HCT116 (cell line): ENCODE data around the gene RIMBP2.

ENCODE experiments used
- CTCF ChIP-seq, 3 experiments: fragments of 200-600 bp in 1 of 3; sonication (generic) in 1 of 3; IDR thresholded peaks in 2 of 3; conservative IDR thresholded peaks in 1 of 3; 2 replicates each; pipeline ENCODE4 v1.5.1; 2012 to 2017; ENCODE audit warnings: low read depth in 2 of 3, low read length in 2 of 3, antibody characterized with exemption in 1 of 3, borderline replicate concordance in 1 of 3, control low read depth in 1 of 3, mild to moderate bottlenecking in 1 of 3, mixed read lengths in 1 of 3, mixed run types in 1 of 3, moderate library complexity in 1 of 3; ENCODE audit not compliant: insufficient read depth in 1 of 3
- POLR2A ChIP-seq: IDR thresholded peaks from 2 replicates; pipeline ENCODE4 v1.7.0; 2011; ENCODE audit warnings: borderline replicate concordance; ENCODE audit not compliant: insufficient read depth, insufficient read length; ENCODE audit errors: extremely low read depth
- POLR2AphosphoS5 ChIP-seq: IDR thresholded peaks from 2 replicates; pipeline ENCODE4 v1.6.1; 2011; ENCODE audit warnings: mild to moderate bottlenecking, low read depth, low read length, moderate library complexity
- TCF7L2 ChIP-seq: IDR thresholded peaks from 2 replicates; pipeline ENCODE4 v1.7.0; 2011; ENCODE audit warnings: borderline replicate concordance, inconsistent platforms; ENCODE audit not compliant: insufficient read depth, insufficient read length; ENCODE audit errors: extremely low read depth

- TF ChIP-seq POLR2AphosphoS5 = no peak
- no peak for TF ChIP-seq TCF7L2
- TF ChIP-seq POLR2A = no peak
- no peak for TF ChIP-seq CTCF (IDR thresholded peaks at IDR 0.05 in 2 of 3, conservative IDR thresholded peaks at IDR 0.05 in 1 of 3; ENCODE audit: borderline replicate concordance in 1 of 3, insufficient read depth in 1 of 3, low read depth in 2 of 3, low read length in 2 of 3)
These were observed 230.0 kb downstream of the RIMBP2 start for GRCh38 chr12:130486146-130486435.
